Cardiac septum (tissue), 1 donor: ENCODE results near the gene WDR70. TPM values are rescaled to one million over a fixed set of nuclear protein-coding genes. Genes with fewer than 3 reads are reported as not detected.
"Not testable (repeated sequence)": the region's sequence is repeated elsewhere in the genome, so short reads cannot be mapped to it uniquely, and the experiment has no call there.

Experiments used
- DNase-seq: peaks from one replicate; pipeline ENCODE4 v3.0.0-alpha.2; 2020; ENCODE audit warnings: low spot score
- intact Hi-C: fragments of 100-400 bp; cut with DNase I; formaldehyde crosslinking; loops from one replicate; pipeline ENCODE4 v1.14.0; 2022
- total RNA-seq: library from RNA; stranded (reverse); fragmentation: NEBNext Ultra II Directional; extraction: Animal tissue kit (Norgen Biotek cat#: 25700); gene quantifications from one replicate; pipeline ENCODE4 v1.2.1, GENCODE V29; 2021
- donor health status: DM: no; HTN: no; CAD: no.

The WDR70 gene
- total RNA-seq, 1 donor from 2014 or later = 16.0 TPM

DNA sequence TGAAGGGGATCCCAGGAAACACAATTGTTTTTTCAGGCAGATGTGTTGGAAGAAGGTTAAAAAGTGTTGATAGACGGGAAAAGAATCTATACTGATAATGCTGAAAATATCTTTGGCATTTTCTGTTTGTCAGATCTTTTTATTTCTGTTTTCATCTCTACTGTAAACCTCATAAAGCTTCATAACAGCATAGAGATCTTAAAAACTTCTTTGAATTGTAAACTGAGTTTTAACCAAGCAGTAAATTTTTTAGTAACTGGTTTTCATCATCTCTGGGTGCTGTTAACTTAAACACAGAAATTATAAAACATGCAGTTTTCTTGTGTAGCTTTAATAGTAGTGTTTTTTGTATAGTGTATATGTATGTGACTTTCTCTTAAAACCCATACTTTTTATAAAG, 227.0 kb downstream of the WDR70 start:
- DNase-seq = no peak
- intact Hi-C loops = no loop called here

GRCh38 chr5:37606632-37607248, 227.6 kb downstream of the WDR70 start:
- intact Hi-C loops = no loop called here

DNA sequence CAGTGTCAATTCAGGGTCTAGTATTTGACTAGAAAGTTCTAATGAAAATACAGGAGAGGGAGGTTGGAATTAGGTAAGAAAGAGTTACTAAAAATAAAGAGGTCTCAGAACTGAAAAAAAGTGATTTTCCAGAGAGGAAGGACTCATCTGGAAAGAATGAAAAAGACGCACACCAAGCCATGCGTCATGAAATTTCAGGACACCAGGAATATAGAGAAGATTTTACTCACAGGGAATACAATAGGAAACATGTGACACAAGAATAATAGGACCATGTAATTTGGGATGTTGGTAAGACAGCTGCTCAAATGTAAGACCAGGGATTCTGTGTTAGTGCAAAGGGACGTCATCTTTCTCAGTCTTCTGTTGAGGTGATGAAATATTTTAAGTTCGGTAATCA, 236.1 kb downstream of the WDR70 start:
- intact Hi-C loops = no loop called here
- DNase-seq = no peak

More at GRCh38 chr5:37606632-37607248, 227.6 kb downstream of the WDR70 start:
- DNase-seq = no peak

DNA sequence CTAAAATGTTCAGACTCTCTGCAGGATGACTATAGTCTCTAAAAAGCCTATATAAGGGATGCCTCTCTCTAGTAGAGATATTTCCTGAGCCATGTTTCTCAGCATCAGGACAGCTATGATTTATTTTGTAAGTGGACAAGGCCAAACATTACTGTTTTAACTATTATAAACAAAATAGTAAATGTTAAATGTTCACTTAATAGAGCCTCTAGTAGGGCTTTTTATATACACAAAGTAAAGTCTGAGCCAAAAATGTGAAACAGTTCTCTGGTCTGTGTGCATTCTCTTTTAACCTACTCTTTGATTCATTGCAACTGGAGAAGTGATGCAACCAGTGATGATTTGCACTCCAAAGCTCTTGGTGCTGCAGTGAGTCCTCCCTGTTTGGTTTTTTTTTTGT, 240.2 kb downstream of the WDR70 start:
- intact Hi-C loops = no loop called here
- DNase-seq = no peak

DNA sequence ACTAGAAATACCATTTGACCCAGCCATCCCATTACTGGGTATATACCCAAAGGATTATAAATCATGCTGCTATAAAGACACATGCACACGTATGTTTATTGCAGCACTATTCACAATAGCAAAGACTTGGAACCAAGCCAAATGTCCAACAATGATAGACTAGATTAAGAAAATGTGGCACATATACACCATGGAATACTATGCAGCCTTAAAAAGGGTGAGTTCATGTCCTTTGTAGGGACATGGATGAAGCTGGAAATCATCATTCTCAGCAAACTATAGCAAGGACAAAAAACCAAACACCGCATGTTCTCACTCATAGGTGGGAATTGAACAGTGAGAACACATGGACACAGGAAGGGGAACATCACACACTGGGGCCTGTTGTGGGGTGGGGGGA, 243.2 kb downstream of the WDR70 start:
- DNase-seq, intact Hi-C loops: not testable (repeated sequence)

GRCh38 chr5:37626266-37626665, 247.1 kb downstream of the WDR70 start:
- DNase-seq = no peak
- intact Hi-C loops = no loop called here

DNA sequence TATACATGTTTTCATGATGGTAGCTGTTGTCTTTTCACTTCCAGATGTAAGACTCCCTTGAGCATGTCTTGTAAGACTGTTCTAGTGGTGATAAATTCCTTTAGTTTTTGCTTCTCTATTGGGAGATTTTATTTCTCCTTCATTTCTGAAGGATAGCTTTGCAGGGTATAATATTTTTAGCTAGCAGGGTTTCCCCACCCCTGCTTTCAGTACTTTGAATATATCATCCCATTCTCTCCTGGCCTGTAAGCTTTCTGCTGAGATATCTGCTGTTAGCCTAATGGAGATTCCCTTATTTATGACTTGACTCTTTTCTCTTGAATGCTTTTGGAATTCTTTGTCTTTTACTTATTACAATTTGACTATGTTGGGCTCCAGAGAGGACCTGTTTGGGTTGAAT, 249.8 kb downstream of the WDR70 start:
- intact Hi-C loops = no loop called here
- no peak for DNase-seq

GRCh38 chr5:37631939-37632338, 252.8 kb downstream of the WDR70 start:
- intact Hi-C loops = no loop called here

GRCh38 chr5:37637165-37637845, 258.2 kb downstream of the WDR70 start:
- no peak for DNase-seq
- intact Hi-C loops = no loop called here

More at GRCh38 chr5:37631939-37632338, 252.8 kb downstream of the WDR70 start:
- DNase-seq = no peak

GRCh38 chr5:37638897-37639296, 259.8 kb downstream of the WDR70 start:
- no peak for DNase-seq
- intact Hi-C loops = no loop called here

DNA sequence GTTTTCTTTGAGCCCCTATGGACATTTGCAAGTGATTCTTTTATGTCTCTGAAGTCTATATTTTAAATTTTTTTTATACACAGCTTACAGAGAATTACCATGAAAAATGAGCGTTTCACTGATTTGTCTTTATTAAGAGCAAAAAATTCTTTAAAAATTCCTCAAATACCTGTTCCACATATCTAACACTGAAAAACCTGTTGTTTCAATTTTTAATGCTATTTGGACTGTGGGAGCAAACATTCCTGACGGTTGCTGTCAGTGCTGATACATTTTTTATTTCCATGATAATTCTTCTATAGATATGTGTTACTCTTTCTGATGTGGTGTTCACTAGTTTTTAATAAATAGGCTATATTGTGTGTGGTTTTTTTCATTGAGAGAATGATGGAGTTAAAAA, 261.0 kb downstream of the WDR70 start:
- intact Hi-C loops = no loop called here
- no peak for DNase-seq

- no peak for DNase-seq
- intact Hi-C loops = no loop called here
Measured at GRCh38 chr5:37641933-37642332, 262.8 kb downstream of the WDR70 start.

GRCh38 chr5:37645707-37646106, 266.6 kb downstream of the WDR70 start:
- intact Hi-C loops = no loop called here
- DNase-seq = no peak

DNA sequence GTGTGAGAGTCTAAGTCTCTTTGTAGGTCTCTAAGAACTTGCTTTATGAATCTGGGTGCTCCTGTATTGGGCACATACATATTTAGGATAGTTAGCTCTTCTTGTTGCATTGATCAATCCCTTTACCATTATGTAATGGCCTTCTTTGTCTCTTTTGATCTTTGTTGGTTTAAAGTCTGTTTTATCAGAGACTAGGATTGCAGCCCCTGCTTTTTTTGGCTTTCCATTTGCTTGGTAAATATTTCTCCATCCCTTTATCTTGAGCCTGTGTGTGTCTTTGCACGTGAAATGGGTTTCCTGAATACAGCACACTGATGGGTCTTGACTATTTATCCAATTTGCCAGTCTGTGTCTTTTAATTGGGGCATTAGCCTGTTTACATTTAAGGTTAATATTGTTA, 275.4 kb downstream of the WDR70 start:
- intact Hi-C loops, DNase-seq: not testable (repeated sequence)

DNA sequence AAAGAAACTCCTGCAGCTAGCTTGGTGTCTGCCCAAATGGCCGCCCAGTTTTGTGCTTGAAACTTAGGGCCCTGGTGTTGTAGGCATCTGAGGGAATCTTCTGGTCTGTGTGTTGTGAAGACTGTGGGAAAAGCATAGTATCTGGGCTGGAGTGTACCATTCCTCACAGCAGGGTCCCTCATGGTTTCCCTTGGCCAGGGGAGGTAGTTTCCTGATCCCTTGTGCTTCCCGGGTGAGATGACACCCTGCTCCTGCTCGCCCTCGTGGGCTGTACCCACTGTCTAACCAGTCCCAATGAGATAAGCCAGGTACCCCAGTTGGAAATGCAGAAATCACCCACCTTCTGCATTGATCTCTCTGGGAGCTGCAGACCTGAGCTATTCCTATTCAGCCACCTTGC, 277.9 kb downstream of the WDR70 start:
- intact Hi-C loops = no loop called here
- no peak for DNase-seq

DNA sequence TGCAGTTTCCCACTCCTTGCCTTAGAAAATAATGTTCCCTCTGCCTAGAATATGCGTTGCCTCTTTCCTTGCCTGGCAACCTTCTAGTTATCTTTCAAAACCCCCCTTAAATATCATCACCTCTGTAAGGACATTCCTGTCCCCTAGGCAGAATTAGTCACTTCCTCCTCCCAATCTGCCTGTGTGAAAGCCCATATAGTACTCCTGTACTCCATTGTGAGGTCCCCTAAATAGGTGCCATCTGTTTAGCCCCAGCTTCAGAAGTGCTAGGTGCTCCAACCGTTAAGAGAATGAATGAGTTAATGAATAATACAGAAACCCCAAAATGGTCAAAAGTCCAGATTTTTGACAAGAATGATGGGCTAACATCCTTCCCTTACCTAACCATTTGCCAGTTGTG, 279.3 kb downstream of the WDR70 start:
- intact Hi-C loops = no loop called here
- DNase-seq = no peak

GRCh38 chr5:37660319-37660718, 281.2 kb downstream of the WDR70 start:
- no peak for DNase-seq

GRCh38 chr5:37661227-37661920, 282.3 kb downstream of the WDR70 start:
- DNase-seq = no peak
- intact Hi-C loops = no loop called here

More at GRCh38 chr5:37660319-37660718, 281.2 kb downstream of the WDR70 start:
- intact Hi-C loops = no loop called here

- intact Hi-C loops = no loop called here
Measured at GRCh38 chr5:37661951-37662350, 282.8 kb downstream of the WDR70 start.

DNA sequence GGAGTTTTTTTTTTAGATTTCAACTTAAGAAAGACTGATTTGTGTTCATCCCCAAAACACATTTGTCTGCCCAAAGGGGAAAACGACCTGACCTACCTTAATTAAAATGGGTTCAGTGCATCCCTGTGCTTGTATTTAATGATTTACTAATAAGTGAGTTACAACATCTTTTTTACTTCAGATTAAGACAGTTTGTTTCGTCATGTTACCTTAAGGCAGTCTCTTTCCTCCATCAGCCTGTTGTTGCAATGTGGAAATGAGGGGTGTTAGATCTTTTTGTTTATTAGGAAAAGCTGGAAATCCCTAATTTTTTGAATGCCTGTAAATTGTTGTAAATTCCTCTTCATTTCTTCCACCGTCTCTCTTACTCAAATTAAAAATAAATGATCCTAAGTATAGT, 283.2 kb downstream of the WDR70 start:
- intact Hi-C loops = no loop called here
- no peak for DNase-seq

More at GRCh38 chr5:37661951-37662350, 282.8 kb downstream of the WDR70 start:
- no peak for DNase-seq
